ENCODE measurements around the gene PRSS8.
"Not testable (repeated sequence)": the region's sequence is repeated elsewhere in the genome, so short reads cannot be mapped to it uniquely, and the experiment has no call there.

PRSS8 gene

GRCh38 chr16:31144418-31144817, 8.9 kb upstream of the PRSS8 start:
- DNase-seq (ENCODE audit: low read depth) = not testable (repeated sequence)

- DNase-seq (ENCODE audit: low read depth) = no peak
Observed at GRCh38 chr16:31143694-31144148, 8.2 kb upstream of the PRSS8 start.

GRCh38 chr16:31143011-31143693, 7.6 kb upstream of the PRSS8 start:
- DNase-seq (ENCODE audit: low read depth) = no peak

- peak; percentile 98 for DNase-seq (ENCODE audit: low read depth)
Observed at GRCh38 chr16:31142109-31143010, 6.8 kb upstream of the PRSS8 start.

GRCh38 chr16:31141489-31142108, 6.1 kb upstream of the PRSS8 start:
- no peak for DNase-seq (ENCODE audit: low read depth)

- DNase-seq (ENCODE audit: low read depth) = not testable (repeated sequence)
Observed at GRCh38 chr16:31141071-31141469, 5.5 kb upstream of the PRSS8 start.

- peak; percentile 36 for DNase-seq (ENCODE audit: low read depth)
Observed at GRCh38 chr16:31138621-31139578, 3.4 kb upstream of the PRSS8 start.

- not testable (repeated sequence) for DNase-seq (ENCODE audit: low read depth)
Observed at GRCh38 chr16:31136822-31137499, 1.4 kb upstream of the PRSS8 start.

GRCh38 chr16:31136287-31136662, 748 bp upstream of the PRSS8 start:
- no peak for DNase-seq (ENCODE audit: low read depth)

- DNase-seq (ENCODE audit: low read depth) = no peak
Observed at GRCh38 chr16:31134625-31135534, 647 bp downstream of the PRSS8 start.

- no peak for DNase-seq (ENCODE audit: low read depth)
Observed at GRCh38 chr16:31134091-31134571, 1.4 kb downstream of the PRSS8 start.

GRCh38 chr16:31133046-31133501, 2.5 kb downstream of the PRSS8 start:
- no peak for DNase-seq (ENCODE audit: low read depth)

- DNase-seq (ENCODE audit: low read depth) = no peak
Observed at GRCh38 chr16:31132303-31132979, 3.1 kb downstream of the PRSS8 start.

GRCh38 chr16:31131841-31132271, 3.7 kb downstream of the PRSS8 start:
- no peak for DNase-seq (ENCODE audit: low read depth)

GRCh38 chr16:31131416-31131815, 4.1 kb downstream of the PRSS8 start:
- DNase-seq (ENCODE audit: low read depth) = no peak

- no peak for DNase-seq (ENCODE audit: low read depth)
Observed at GRCh38 chr16:31130899-31131298, 4.6 kb downstream of the PRSS8 start.

- DNase-seq (ENCODE audit: low read depth) = no peak
Observed at GRCh38 chr16:31130336-31130891, 5.1 kb downstream of the PRSS8 start.

GRCh38 chr16:31129568-31130335, 5.8 kb downstream of the PRSS8 start:
- DNase-seq (ENCODE audit: low read depth) = no peak

All from fibroblast of gingiva (primary cell).